ENCODE results near the gene EGFLAM. TPM values are rescaled to one million over a fixed set of nuclear protein-coding genes. Genes with fewer than 3 reads are reported as not detected.

The EGFLAM gene
- total and polyA plus RNA-seq, 9 of the 15 experiments (the other 6 are each of a cell fraction or from before 2014, with no cell fraction given), result 0.09 to 2.5 (median 1.0) TPM

DNA sequence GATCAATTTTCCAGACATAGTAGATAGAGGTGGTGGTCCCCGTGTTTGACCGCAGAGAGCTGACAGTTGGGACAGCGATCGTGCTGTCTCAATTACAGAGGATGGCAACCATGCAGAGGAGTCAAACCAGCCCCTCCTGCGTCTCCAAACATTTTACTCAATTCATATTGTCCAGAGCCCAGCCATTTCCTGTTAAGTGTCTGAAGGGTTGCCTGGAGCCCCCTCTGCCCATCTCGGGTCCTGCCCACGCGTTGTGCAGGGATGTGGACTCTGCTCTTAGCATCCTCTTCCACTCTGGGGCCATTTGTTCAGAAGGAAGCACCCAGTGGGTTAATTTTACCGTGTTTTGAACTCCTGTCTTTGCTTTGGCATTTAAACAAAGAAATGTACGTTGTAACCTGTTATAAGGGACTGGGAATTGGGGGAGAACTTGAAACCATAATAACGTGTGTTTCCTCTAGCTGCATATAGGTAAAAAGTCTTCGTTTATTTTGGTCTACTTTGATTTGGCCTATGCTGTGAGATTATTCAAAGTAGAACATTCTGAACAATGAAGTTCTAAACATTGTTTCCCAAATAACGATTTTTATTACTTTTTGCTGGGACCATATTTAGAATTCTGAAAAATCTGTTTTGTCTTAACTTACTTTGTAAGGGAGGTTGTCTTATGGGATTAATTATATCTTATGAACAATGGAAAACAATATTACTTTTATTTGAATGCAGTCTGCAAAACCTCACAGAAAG lies 876 bp downstream of the EGFLAM start:
- H3K9ac ChIP-seq (ENCODE audit: insufficient read depth in 1 of 2, low read depth in 2 of 2, low read length in 2 of 2), result no peak overlapping the region
- H2AFZ ChIP-seq (ENCODE audit: low read depth, low read length), result no peak overlapping the region
- no peak overlapping the region for H3K4me3 ChIP-seq
- intact Hi-C loops (cut with micrococcal nuclease), result no loop called here
- WGBS (ENCODE audit: insufficient coverage, low coverage, missing lambda C conversion rate), result 11% methylated on average over 13 of the region's 13 CpGs
- peaks cover 0 to 10% of the 10 kb centered on the region in 2 experiments; a peak in 2 of 5 replicates for H3K4me1 ChIP-seq (replicated peaks in 1 of 2; ENCODE audit: control insufficient read depth in 2 of 2, insufficient read depth in 2 of 2, low read length in 2 of 2)
- BruUV-seq (replicated peaks), result no TSS peak
- H3K27ac ChIP-seq (ENCODE audit: extremely low read depth, low read depth, low read length), result no peak overlapping the region
- H3K4me2 ChIP-seq (ENCODE audit: insufficient read depth, low read length), result no peak overlapping the region
- in situ Hi-C loops (cut with MboI), result no loop called here
- DNase-seq (ENCODE audit: extremely low read depth in 1 of 4, low spot score in 3 of 4) (no peak), ATAC-seq (peak; percentile 31; the same call in 2 of the 3 replicates), FAIRE-seq (no peak)
- H4K20me1 ChIP-seq (replicated peaks; ENCODE audit: control insufficient read depth, insufficient read depth, low read length), result no peaks in the 10 kb centered on the region
- POLR2A ChIA-PET, result no interaction called here
- H3K79me2 ChIP-seq (ENCODE audit: control insufficient read depth, insufficient read depth, low read length), result no peaks in the 10 kb centered on the region
- no peaks in the 10 kb centered on the region for H3K36me3 ChIP-seq (ENCODE audit: control insufficient read depth, insufficient read depth, low read length)
- peaks cover 35 to 50% of the 10 kb centered on the region in 2 experiments; a peak in 4 of 5 replicates for H3K27me3 ChIP-seq (ENCODE audit: control insufficient read depth in 2 of 2, insufficient read depth in 2 of 2, low read length in 2 of 2)
- no peaks in the 10 kb centered on the region for H3K9me3 ChIP-seq (replicated peaks; ENCODE audit: control insufficient read depth, insufficient read depth, low read depth, low read length)
- TF ChIP-seq CBX8 (IDR thresholded peaks at IDR 0.05; ENCODE audit: borderline replicate concordance, extremely low read depth, low read depth, low read length, poor library complexity, severe bottlenecking), result peak; percentile 52
- TF ChIP-seq, protein P1, sequence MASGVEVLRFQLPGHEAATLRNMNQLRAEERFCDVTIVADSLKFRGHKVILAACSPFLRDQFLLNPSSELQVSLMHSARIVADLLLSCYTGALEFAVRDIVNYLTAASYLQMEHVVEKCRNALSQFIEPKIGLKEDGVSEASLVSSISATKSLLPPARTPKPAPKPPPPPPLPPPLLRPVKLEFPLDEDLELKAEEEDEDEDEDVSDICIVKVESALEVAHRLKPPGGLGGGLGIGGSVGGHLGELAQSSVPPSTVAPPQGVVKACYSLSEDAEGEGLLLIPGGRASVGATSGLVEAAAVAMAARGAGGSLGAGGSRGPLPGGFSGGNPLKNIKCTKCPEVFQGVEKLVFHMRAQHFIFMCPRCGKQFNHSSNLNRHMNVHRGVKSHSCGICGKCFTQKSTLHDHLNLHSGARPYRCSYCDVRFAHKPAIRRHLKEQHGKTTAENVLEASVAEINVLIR (CRISPR knock-in tag; IDR thresholded peaks at IDR 0.05), result no peak
- CTCF ChIA-PET (ENCODE audit: low intra/inter-chr PET ratio), result no interaction called here
- H3K9me1 ChIP-seq (ENCODE audit: control insufficient read depth, insufficient read depth, low read length), result no peaks in the 10 kb centered on the region

DNA sequence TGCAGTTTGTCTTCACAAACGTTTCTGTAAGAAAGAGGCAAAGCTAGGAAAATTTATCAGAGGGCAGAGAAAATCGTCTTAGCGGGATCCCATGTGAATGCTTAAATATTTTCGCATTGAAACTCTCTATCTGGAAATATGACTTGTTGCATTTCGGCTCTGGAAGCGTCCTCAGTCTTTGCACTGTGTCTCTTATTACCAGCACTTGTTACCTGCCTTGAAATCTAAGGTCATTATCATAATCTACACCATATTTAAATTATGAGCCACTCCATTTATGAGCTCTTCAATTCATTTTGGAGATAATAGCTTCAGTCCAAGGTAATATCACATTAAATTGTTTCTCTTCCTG lies 1.4 kb downstream of the EGFLAM start:
- H3K27ac ChIP-seq (ENCODE audit: extremely low read depth, low read depth, low read length), result no peak overlapping the region
- TF ChIP-seq CBFB (CRISPR knock-in tag; IDR thresholded peaks at IDR 0.05) (no peak), CBX2 (IDR thresholded peaks at IDR 0.05; ENCODE audit: insufficient read depth, low read length, poor library complexity, severe bottlenecking) (peak; percentile 81)
- no peaks in the 10 kb centered on the region for H3K9me3 ChIP-seq (replicated peaks; ENCODE audit: control insufficient read depth, insufficient read depth, low read depth, low read length)
- no peak overlapping the region for H3K4me3 ChIP-seq
- DNase-seq (ENCODE audit: extremely low read depth in 1 of 4, low spot score in 3 of 4), result no peak
- no peak for ATAC-seq
- H3K79me2 ChIP-seq (ENCODE audit: control insufficient read depth, insufficient read depth, low read length), result no peaks in the 10 kb centered on the region
- H3K9ac ChIP-seq (ENCODE audit: insufficient read depth in 1 of 2, low read depth in 2 of 2, low read length in 2 of 2), result no peak overlapping the region
- in situ Hi-C loops (cut with MboI), result no loop called here
- H2AFZ ChIP-seq (ENCODE audit: low read depth, low read length), result no peak overlapping the region
- no TSS peak for BruUV-seq (replicated peaks)
- H3K36me3 ChIP-seq (ENCODE audit: control insufficient read depth, insufficient read depth, low read length), result no peaks in the 10 kb centered on the region
- H3K9me1 ChIP-seq (ENCODE audit: control insufficient read depth, insufficient read depth, low read length), result no peaks in the 10 kb centered on the region
- peaks cover 0 to 10% of the 10 kb centered on the region in 2 experiments; a peak in 2 of 5 replicates for H3K4me1 ChIP-seq (replicated peaks in 1 of 2; ENCODE audit: control insufficient read depth in 2 of 2, insufficient read depth in 2 of 2, low read length in 2 of 2)
- intact Hi-C loops (cut with micrococcal nuclease), result loop anchor here (10.0 kb wide), 1 partner anchor 545 kb away; no protein-coding TSS in a partner anchor
- CTCF ChIA-PET (ENCODE audit: low intra/inter-chr PET ratio), result no interaction called here
- H3K4me2 ChIP-seq (ENCODE audit: insufficient read depth, low read length), result no peak overlapping the region
- H3K27me3 ChIP-seq (ENCODE audit: control insufficient read depth in 2 of 2, insufficient read depth in 2 of 2, low read length in 2 of 2), result peaks cover 35 to 56% of the 10 kb centered on the region in 2 experiments; a peak in 4 of 5 replicates
- FAIRE-seq, result no peak
- H4K20me1 ChIP-seq (replicated peaks; ENCODE audit: control insufficient read depth, insufficient read depth, low read length), result no peaks in the 10 kb centered on the region
- 0% methylated on average over 6 of the region's 6 CpGs for WGBS (ENCODE audit: insufficient coverage, low coverage, missing lambda C conversion rate)
- POLR2A ChIA-PET, result no interaction called here

All from K562 (cell line).